ENCODE data around the gene SF3A1.
A peak's percentile ranks its signal among the peaks of the same experiment; 100 is the strongest.

Gene SF3A1

GRCh38 chr22:30397656-30398635 is 41.3 kb upstream of the SF3A1 start:
- Histone ChIP-seq H3K27me3 (ENCODE audit: control insufficient read depth in 1 of 2, insufficient read depth in 2 of 2, low read length in 2 of 2) (peaks cover 0 to 9% of the 10 kb centered on the region in 2 donors), H3K9ac (ENCODE audit: low read length) (no peak overlapping the region), H3K27ac (ENCODE audit: low read depth, low read length) (no peak overlapping the region), H3K9me3 (ENCODE audit: low read length) (no peaks in the 10 kb centered on the region), H3K4me3 (ENCODE audit: low read depth in 1 of 2, low read length in 2 of 2) (peak overlapping the region in 1 of 2 donors; percentile 60), H3K4me1 (ENCODE audit: insufficient read depth, low read length) (peaks cover 15% of the 10 kb centered on the region), H3K36me3 (ENCODE audit: insufficient read depth, low read length) (no peaks in the 10 kb centered on the region)

- H3K4me1 ChIP-seq (ENCODE audit: insufficient read depth, low read length) = peaks cover 15% of the 10 kb centered on the region
- peak within 1 kb of the TSS; percentile 60 to 71 for H3K4me3 ChIP-seq (ENCODE audit: low read depth in 1 of 2, low read length in 2 of 2)
- peaks cover 0 to 11% of the 10 kb centered on the region in 2 donors for H3K27me3 ChIP-seq (ENCODE audit: control insufficient read depth in 1 of 2, insufficient read depth in 2 of 2, low read length in 2 of 2)
- H3K9me3 ChIP-seq (ENCODE audit: low read length) = no peaks in the 10 kb centered on the region
- H3K9ac ChIP-seq (ENCODE audit: low read length) = no peak within 1 kb of the TSS
- H3K36me3 ChIP-seq (ENCODE audit: insufficient read depth, low read length) = no peaks in the 10 kb centered on the region
- H3K27ac ChIP-seq (ENCODE audit: low read depth, low read length) = peak within 1 kb of the TSS; percentile 42
Measured at GRCh38 chr22:30396871-30397655, 40.4 kb upstream of the SF3A1 start, which contains the start of gene SEC14L2. Gene SEC14L2 (plus strand): TSS chr22:30397018. CDS start chr22:30397117, 99 bp downstream.

- H3K4me3 ChIP-seq (ENCODE audit: low read depth in 1 of 2, low read length in 2 of 2) = no peak overlapping the region
- no peak overlapping the region for H3K27ac ChIP-seq (ENCODE audit: low read depth, low read length)
- peaks cover 0 to 11% of the 10 kb centered on the region in 2 donors for H3K27me3 ChIP-seq (ENCODE audit: control insufficient read depth in 1 of 2, insufficient read depth in 2 of 2, low read length in 2 of 2)
- no peaks in the 10 kb centered on the region for H3K9me3 ChIP-seq (ENCODE audit: low read length)
- H3K36me3 ChIP-seq (ENCODE audit: insufficient read depth, low read length) = no peaks in the 10 kb centered on the region
- peaks cover 15% of the 10 kb centered on the region for H3K4me1 ChIP-seq (ENCODE audit: insufficient read depth, low read length)
- no peak overlapping the region for H3K9ac ChIP-seq (ENCODE audit: low read length)
Measured at GRCh38 chr22:30393885-30394284, 37.2 kb upstream of the SF3A1 start.

- Histone ChIP-seq H3K27me3 (ENCODE audit: control insufficient read depth in 1 of 2, insufficient read depth in 2 of 2, low read length in 2 of 2) (peaks cover 0 to 11% of the 10 kb centered on the region in 2 donors), H3K36me3 (ENCODE audit: insufficient read depth, low read length) (no peaks in the 10 kb centered on the region), H3K9me3 (ENCODE audit: low read length) (no peaks in the 10 kb centered on the region), H3K27ac (ENCODE audit: low read depth, low read length) (no peak overlapping the region), H3K4me3 (ENCODE audit: low read depth in 1 of 2, low read length in 2 of 2) (no peak overlapping the region), H3K9ac (ENCODE audit: low read length) (no peak overlapping the region), H3K4me1 (ENCODE audit: insufficient read depth, low read length) (peaks cover 13% of the 10 kb centered on the region)
Measured at GRCh38 chr22:30393322-30393680, 36.6 kb upstream of the SF3A1 start.

GRCh38 chr22:30392661-30393321 is 36.1 kb upstream of the SF3A1 start:
- no peak overlapping the region for H3K27ac ChIP-seq (ENCODE audit: low read depth, low read length)

GRCh38 chr22:30390974-30391691 is 34.4 kb upstream of the SF3A1 start:
- Histone ChIP-seq H3K4me3 (ENCODE audit: low read depth in 1 of 2, low read length in 2 of 2) (no peak overlapping the region), H3K9me3 (ENCODE audit: low read length) (no peaks in the 10 kb centered on the region), H3K27ac (ENCODE audit: low read depth, low read length) (no peak overlapping the region), H3K27me3 (ENCODE audit: control insufficient read depth in 1 of 2, insufficient read depth in 2 of 2, low read length in 2 of 2) (peaks cover 0 to 6% of the 10 kb centered on the region in 2 donors), H3K4me1 (ENCODE audit: insufficient read depth, low read length) (peaks cover 7% of the 10 kb centered on the region), H3K36me3 (ENCODE audit: insufficient read depth, low read length) (no peaks in the 10 kb centered on the region), H3K9ac (ENCODE audit: low read length) (no peak overlapping the region)

More at GRCh38 chr22:30392661-30393321, 36.1 kb upstream of the SF3A1 start:
- H3K36me3 ChIP-seq (ENCODE audit: insufficient read depth, low read length) = no peaks in the 10 kb centered on the region
- H3K27me3 ChIP-seq (ENCODE audit: control insufficient read depth in 1 of 2, insufficient read depth in 2 of 2, low read length in 2 of 2) = peaks cover 0 to 11% of the 10 kb centered on the region in 2 donors
- peaks cover 8% of the 10 kb centered on the region for H3K4me1 ChIP-seq (ENCODE audit: insufficient read depth, low read length)
- no peak overlapping the region for H3K4me3 ChIP-seq (ENCODE audit: low read depth in 1 of 2, low read length in 2 of 2)
- H3K9me3 ChIP-seq (ENCODE audit: low read length) = no peaks in the 10 kb centered on the region
- no peak overlapping the region for H3K9ac ChIP-seq (ENCODE audit: low read length)

GRCh38 chr22:30386960-30387827 is 30.5 kb upstream of the SF3A1 start, which contains the start of gene RNF215:
Gene RNF215 (minus strand): TSS chr22:30387411. CDS start chr22:30387313, 98 bp downstream.
- Histone ChIP-seq H3K36me3 (ENCODE audit: insufficient read depth, low read length) (no peaks in the 10 kb centered on the region), H3K27me3 (ENCODE audit: control insufficient read depth in 1 of 2, insufficient read depth in 2 of 2, low read length in 2 of 2) (no peaks in the 10 kb centered on the region), H3K9ac (ENCODE audit: low read length) (no peak within 1 kb of the TSS), H3K4me1 (ENCODE audit: insufficient read depth, low read length) (peaks cover 11% of the 10 kb centered on the region), H3K9me3 (ENCODE audit: low read length) (no peaks in the 10 kb centered on the region), H3K27ac (ENCODE audit: low read depth, low read length) (peak within 1 kb of the TSS; percentile 39), H3K4me3 (ENCODE audit: low read depth in 1 of 2, low read length in 2 of 2) (peak within 1 kb of the TSS; percentile 44 to 65)

GRCh38 chr22:30386608-30386959 is 29.9 kb upstream of the SF3A1 start:
- H3K27me3 ChIP-seq (ENCODE audit: control insufficient read depth in 1 of 2, insufficient read depth in 2 of 2, low read length in 2 of 2) = no peaks in the 10 kb centered on the region
- peaks cover 11% of the 10 kb centered on the region for H3K4me1 ChIP-seq (ENCODE audit: insufficient read depth, low read length)
- H3K27ac ChIP-seq (ENCODE audit: low read depth, low read length) = peak overlapping the region; percentile 39
- H3K9me3 ChIP-seq (ENCODE audit: low read length) = no peaks in the 10 kb centered on the region
- no peak overlapping the region for H3K9ac ChIP-seq (ENCODE audit: low read length)
- H3K36me3 ChIP-seq (ENCODE audit: insufficient read depth, low read length) = no peaks in the 10 kb centered on the region
- peak overlapping the region; percentile 44 to 65 for H3K4me3 ChIP-seq (ENCODE audit: low read depth in 1 of 2, low read length in 2 of 2)

GRCh38 chr22:30385942-30386341 is 29.2 kb upstream of the SF3A1 start:
- Histone ChIP-seq H3K4me3 (ENCODE audit: low read depth in 1 of 2, low read length in 2 of 2) (no peak overlapping the region), H3K27ac (ENCODE audit: low read depth, low read length) (no peak overlapping the region), H3K36me3 (ENCODE audit: insufficient read depth, low read length) (no peaks in the 10 kb centered on the region), H3K9me3 (ENCODE audit: low read length) (no peaks in the 10 kb centered on the region), H3K9ac (ENCODE audit: low read length) (no peak overlapping the region), H3K27me3 (ENCODE audit: control insufficient read depth in 1 of 2, insufficient read depth in 2 of 2, low read length in 2 of 2) (no peaks in the 10 kb centered on the region), H3K4me1 (ENCODE audit: insufficient read depth, low read length) (peaks cover 11% of the 10 kb centered on the region)

- H3K4me1 ChIP-seq (ENCODE audit: insufficient read depth, low read length) = peaks cover 11% of the 10 kb centered on the region
- H3K4me3 ChIP-seq (ENCODE audit: low read depth in 1 of 2, low read length in 2 of 2) = no peak overlapping the region
- no peaks in the 10 kb centered on the region for H3K9me3 ChIP-seq (ENCODE audit: low read length)
- H3K36me3 ChIP-seq (ENCODE audit: insufficient read depth, low read length) = no peaks in the 10 kb centered on the region
- no peak overlapping the region for H3K9ac ChIP-seq (ENCODE audit: low read length)
- H3K27ac ChIP-seq (ENCODE audit: low read depth, low read length) = no peak overlapping the region
- H3K27me3 ChIP-seq (ENCODE audit: control insufficient read depth in 1 of 2, insufficient read depth in 2 of 2, low read length in 2 of 2) = no peaks in the 10 kb centered on the region
Measured at GRCh38 chr22:30383061-30383460, 26.4 kb upstream of the SF3A1 start.

All from muscle layer of colon (tissue), 2 donors.